Activated CD8-positive, alpha-beta memory T cell treated with anti-CD3 and anti-CD28 coated beads, Interleukin-2, amount 50 U/mL, for 24 hours (primary cell): Measurements from ENCODE around the gene AHDC1.
"Not testable (repeated sequence)": the region's sequence is repeated elsewhere in the genome, so short reads cannot be mapped to it uniquely, and the experiment has no call there.

Source experiments
- DNase-seq: peaks from one replicate; pipeline ENCODE4 v3.0.0-alpha.2; 2020; ENCODE audit errors: extremely low read depth

The AHDC1 gene, protein sequence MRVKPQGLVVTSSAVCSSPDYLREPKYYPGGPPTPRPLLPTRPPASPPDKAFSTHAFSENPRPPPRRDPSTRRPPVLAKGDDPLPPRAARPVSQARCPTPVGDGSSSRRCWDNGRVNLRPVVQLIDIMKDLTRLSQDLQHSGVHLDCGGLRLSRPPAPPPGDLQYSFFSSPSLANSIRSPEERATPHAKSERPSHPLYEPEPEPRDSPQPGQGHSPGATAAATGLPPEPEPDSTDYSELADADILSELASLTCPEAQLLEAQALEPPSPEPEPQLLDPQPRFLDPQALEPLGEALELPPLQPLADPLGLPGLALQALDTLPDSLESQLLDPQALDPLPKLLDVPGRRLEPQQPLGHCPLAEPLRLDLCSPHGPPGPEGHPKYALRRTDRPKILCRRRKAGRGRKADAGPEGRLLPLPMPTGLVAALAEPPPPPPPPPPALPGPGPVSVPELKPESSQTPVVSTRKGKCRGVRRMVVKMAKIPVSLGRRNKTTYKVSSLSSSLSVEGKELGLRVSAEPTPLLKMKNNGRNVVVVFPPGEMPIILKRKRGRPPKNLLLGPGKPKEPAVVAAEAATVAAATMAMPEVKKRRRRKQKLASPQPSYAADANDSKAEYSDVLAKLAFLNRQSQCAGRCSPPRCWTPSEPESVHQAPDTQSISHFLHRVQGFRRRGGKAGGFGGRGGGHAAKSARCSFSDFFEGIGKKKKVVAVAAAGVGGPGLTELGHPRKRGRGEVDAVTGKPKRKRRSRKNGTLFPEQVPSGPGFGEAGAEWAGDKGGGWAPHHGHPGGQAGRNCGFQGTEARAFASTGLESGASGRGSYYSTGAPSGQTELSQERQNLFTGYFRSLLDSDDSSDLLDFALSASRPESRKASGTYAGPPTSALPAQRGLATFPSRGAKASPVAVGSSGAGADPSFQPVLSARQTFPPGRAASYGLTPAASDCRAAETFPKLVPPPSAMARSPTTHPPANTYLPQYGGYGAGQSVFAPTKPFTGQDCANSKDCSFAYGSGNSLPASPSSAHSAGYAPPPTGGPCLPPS (N-terminal part only)

GRCh38 chr1:27603681-27604578, at the start of gene AHDC1:
TSS of gene AHDC1 (minus strand) at chr1:27604144. CDS start at chr1:27552115, 52,029 bp downstream.
- DNase-seq: peak; percentile 68

DNA sequence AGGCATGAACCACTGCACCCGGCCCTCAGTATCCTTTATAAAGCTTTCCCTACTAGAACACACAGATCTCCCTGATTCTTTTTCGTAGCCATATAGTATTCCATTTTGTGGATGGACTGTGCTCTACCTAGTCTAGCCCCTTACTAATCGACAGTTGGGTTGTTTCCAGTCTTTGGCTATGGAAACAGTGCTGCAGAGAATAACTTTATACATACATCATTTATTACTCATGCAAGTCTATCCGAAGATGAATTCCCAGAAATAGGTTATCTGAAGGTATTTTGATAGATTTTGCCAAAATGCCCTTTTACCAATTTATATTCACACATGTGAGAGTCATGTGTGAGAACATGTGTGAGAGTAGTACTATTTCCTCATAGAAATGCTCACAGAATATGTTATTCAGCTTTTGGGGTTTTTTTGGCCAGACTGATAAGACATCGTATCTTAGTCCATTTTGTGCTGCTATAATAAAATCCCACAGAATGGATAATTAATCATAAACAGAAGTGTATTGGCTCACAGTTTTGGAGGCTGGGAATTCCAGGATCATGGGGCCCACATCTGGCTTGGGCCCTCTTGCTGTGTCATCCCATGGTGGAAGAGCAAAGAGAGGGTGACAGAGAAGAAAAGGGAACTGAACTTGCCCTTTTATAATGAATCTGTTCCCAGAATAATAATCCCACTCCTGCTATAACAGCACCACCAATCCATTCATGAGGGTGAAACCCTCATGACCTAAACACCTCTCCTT, 48.3 kb upstream of the AHDC1 start:
- no peak for DNase-seq

- no peak for DNase-seq
These were observed 46.7 kb upstream of the AHDC1 start for GRCh38 chr1:27650539-27651175.

DNA sequence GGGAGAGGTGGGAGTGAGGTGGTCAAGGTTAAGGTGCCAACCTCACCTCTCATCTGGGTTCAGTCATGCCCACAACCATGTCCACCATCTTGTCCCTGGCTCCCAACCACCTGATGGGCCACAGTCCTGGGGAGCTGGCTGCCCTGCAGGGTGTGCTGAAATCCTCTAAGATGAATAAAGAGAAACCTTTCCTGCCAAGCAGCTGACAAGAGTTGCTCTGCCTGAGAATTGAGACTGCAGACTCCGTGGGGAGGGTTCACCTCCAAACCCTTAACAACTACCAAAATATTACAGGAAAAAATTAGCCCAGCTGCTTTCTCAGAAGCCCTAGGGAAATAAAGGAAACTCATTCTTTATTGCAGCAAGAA, 46.2 kb upstream of the AHDC1 start:
- no peak for DNase-seq

- DNase-seq: no peak
These were observed 45.3 kb upstream of the AHDC1 start for GRCh38 chr1:27649306-27649635.

DNA sequence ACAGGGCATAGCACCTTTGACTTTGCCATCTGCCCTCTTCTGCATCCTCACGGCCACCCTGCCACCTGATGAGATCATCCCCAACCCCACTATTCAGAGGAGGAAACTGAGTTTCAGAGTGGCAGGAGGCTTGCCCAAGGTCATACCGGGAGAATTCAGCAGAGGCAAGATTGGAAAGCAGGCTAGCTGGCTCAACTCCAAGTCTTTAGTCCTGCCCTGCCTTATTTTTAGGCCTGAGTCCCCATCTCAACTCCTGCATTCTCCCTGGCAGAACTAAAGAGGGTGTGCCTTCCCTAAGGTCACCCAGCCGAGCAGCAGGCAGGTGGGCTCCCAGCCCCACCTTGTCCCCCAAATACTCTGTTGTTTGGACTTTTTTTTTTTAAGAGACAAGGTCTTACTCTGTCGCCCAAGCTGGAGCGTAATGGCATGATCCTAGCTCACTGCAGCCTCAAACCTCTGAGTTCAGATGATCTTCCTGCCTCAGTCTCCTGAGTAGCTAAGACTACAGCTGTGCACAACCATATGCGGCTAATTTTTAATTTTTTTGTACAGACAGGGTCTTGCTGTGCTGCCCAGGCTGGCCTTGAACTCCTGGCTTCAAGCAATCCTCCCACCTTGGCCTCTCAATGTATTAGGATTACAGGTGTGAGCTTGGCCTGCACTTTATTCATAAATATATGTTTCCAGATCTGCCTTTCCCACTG, 44.8 kb upstream of the AHDC1 start:
- DNase-seq: no peak

DNA sequence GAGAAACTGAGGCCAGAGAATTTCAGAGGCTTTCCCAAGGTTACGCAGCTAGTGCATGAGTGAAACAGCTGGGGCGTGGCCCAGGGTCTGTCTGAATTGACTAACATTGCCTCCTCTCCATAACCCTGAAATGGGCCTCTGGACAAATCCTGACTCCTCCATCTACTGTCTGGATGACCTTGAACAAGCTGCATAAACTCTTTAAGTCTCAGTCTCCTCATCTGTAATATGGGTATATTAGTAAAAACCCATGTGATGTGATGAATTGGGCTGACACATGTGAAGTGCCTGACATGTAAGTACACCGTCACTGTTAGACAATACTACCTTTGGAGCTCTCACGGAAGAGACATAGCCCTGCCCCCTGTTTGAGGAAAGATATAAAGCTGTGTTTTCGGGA, 43.4 kb upstream of the AHDC1 start:
- no peak for DNase-seq

- DNase-seq: no peak
These were observed 42.7 kb upstream of the AHDC1 start for GRCh38 chr1:27646676-27647075.

GRCh38 chr1:27645071-27645415, 41.1 kb upstream of the AHDC1 start:
- no peak for DNase-seq

- no peak for DNase-seq
These were observed 40.6 kb upstream of the AHDC1 start for GRCh38 chr1:27644369-27645070.

DNA sequence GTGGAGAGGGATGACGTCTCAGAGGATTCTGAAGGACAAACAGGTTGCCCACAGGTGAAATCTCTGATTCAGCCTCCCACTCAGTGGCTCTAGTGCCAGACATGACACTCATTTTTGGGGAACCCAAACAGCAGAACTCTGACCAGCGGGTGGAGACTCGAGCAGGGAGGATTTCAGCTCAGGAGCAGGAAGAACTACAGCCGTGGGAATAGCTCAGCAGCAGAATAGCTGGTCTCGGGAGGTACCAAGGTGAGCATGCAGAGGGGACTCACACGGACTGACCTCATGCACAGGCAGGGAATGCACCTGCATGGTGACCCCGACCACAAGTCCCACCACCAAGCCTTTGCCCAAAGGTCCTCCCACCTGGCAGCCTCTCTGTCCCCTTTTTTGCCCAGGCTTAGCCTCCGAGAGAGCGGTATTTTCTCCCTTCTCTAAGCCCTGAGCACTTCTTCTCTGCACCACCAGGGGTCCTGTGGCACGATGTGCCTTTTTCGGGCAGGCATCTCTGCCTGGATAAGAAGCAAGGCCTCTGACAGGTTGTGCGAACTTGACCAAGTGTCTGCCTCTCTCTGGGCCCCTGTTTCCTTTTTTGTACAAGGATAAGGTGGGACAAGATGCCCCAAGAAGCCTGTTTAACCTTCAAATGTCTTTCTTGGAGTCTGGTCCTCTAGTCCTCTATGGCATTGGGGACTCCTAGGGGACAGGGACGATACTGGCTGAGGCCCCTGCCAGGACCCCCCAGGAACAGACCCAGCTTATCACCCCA, 39.8 kb upstream of the AHDC1 start:
- no peak for DNase-seq

DNA sequence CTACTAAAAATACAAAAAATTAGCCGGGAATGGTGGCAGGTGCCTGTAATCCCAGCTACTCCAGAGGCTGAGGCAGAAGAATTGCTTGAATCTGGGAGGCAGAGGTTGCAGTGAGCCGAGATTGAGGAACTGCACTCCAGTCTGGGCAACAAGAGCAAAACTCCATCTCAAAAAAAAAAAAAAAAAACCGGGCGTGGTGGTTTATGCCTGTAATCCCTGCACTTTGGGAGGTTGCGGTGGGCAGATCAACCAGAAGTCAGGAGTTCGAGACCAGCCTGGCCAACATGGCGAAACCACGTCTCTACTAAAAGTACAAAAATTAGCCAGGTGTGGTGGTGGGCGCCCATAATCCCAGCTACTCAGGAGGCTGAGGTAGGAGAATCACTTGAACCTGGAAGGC, 36.6 kb upstream of the AHDC1 start:
- not testable (repeated sequence) for DNase-seq

GRCh38 chr1:27638805-27639204, 34.9 kb upstream of the AHDC1 start:
- DNase-seq: no peak

- DNase-seq: no peak
These were observed 34.2 kb upstream of the AHDC1 start for GRCh38 chr1:27638047-27638734.

GRCh38 chr1:27635396-27636142, 31.6 kb upstream of the AHDC1 start:
- no peak for DNase-seq

DNA sequence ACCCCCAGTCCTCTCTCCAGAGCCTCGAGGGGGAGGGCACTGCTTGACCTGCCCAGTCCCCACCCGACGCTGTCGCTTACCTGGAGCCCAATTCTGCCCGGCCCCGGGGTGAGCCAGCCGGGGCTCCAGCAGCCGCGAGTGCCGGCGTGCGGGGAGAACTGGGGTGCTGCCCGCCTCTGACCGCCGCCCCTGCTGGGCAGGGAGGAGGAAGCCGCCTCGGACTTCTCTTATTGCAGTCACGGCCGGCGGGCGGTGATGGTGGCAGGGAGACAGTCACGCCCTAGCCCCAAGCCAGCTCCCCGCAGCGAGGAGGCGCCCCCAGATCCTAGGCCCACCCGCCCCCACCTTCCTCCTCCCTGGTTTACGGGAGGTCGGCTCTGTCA, 31.0 kb upstream of the AHDC1 start, which contains the start of gene FGR:
Gene FGR, minus strand, starts transcription at position 201 of the 383 bp plus-strand sequence. CDS start 11,269 bp downstream, outside the sequence.
- no peak for DNase-seq
